Left lung (tissue), 10 donors: Measurements from ENCODE around the gene FAM98C. TPM values are rescaled to one million over a fixed set of nuclear protein-coding genes. Genes with fewer than 3 reads are reported as not detected.
A peak's percentile ranks its signal among the peaks of the same experiment; 100 is the strongest.

Experiments
- ATAC-seq: fragments of 200-7000 bp; cut with Tn5 transposase; one replicate; pipeline ENCODE4 v1.9.1; 2020; ENCODE audit warnings: moderate library complexity
- DNase-seq, 4 donors: peaks; one replicate each; pipeline ENCODE4 v3.0.0-alpha.2; 2013 to 2020
- H3K27ac ChIP-seq, 2 donors: fragments of 200-600 bp; sonication (generic) in 1 of 2; one replicate each; pipeline versions ENCODE4 v1.5.0 to v1.8.0; 2020 to 2021
- H3K27me3 ChIP-seq, 2 donors: fragments of 200-600 bp; sonication (generic) in 1 of 2; one replicate each; pipeline versions ENCODE4 v1.5.0 to v1.8.0; 2020 to 2021
- H3K36me3 ChIP-seq, 2 donors: fragments of 200-600 bp; sonication (generic) in 1 of 2; one replicate each; pipeline versions ENCODE4 v1.5.0 to v1.8.0; 2020 to 2021
- H3K4me1 ChIP-seq, 2 donors: fragments of 200-600 bp; one replicate each; pipeline ENCODE4 v1.8.0; 2021
- H3K4me3 ChIP-seq, 2 donors: fragments of 200-600 bp; sonication (generic) in 1 of 2; one replicate each; pipeline versions ENCODE4 v1.5.0 to v1.8.0; 2020 to 2021; ENCODE audit warnings: mild to moderate bottlenecking in 1 of 2
- H3K9me3 ChIP-seq, 2 donors: fragments of 200-600 bp; sonication (generic) in 1 of 2; one replicate each; pipeline versions ENCODE4 v1.5.0 to v1.8.0; 2020 to 2021
- intact Hi-C, 2 donors: fragments of 100-400 bp; cut with DNase I; formaldehyde crosslinking; loops; one replicate each; pipeline versions ENCODE4 v1.11.2 to v1.14.2; 2022
- polyA plus RNA-seq, 6 donors: library from polyadenylated mRNA; unstranded; fragments of 120-200 nt; gene quantifications; one replicate each; pipeline ENCODE4 v1.2.1, GENCODE V29; 2013; ENCODE audit not compliant: insufficient read length in 6 of 6
- total RNA-seq, 2 donors: library from RNA; stranded (reverse); fragmentation: NEBNext Ultra II Directional; extraction: Animal tissue kit (Norgen Biotek cat#: 25700); gene quantifications; one replicate each; pipeline ENCODE4 v1.2.1, GENCODE V29; 2021
- TF ChIP-seq, protein P1 (sequence below), 2 donors: fragments of 200-600 bp; sonication (generic) in 1 of 2; IDR thresholded peaks; one replicate each; pipeline versions ENCODE4 v1.5.0 to v1.8.0; 2021; ENCODE audit warnings: antibody characterized with exemption in 2 of 2
- donor health status: DM: no; HTN: yes; CAD: no.
- donor health status: DM: no; HTN: no; CAD: no.

FAM98C gene
- total and polyA plus RNA-seq, 8 donors, result 13.3 to 21.2 (median 18.0) TPM

DNA sequence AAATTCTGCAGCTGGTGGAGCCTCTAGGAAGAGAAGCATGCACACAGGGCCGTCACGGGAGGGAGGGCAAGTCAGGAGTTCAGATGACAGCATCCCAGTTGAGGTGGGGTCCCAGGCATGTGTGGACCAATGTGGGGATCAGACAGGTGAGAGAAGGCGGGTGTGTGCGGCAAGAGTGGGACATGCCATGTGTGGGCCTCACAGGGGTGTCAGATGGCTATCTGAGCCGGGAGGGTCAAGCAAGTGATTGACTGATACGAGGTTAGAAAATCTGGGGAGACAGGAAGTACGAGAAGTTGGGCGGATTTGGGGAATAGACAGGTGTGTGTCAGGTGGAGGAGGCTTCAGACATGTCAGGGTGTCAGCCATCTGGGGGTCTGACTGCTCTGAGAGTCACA lies 14.3 kb downstream of the FAM98C start:
- Histone ChIP-seq H3K4me1 (peaks cover 9 to 19% of the 10 kb centered on the region in 2 donors), H3K4me3 (no peak overlapping the region), H3K27ac (peak overlapping the region in 1 of 2 donors; percentile 83), H3K27me3 (peaks cover 0 to 8% of the 10 kb centered on the region in 2 donors), H3K36me3 (peaks cover 0 to 53% of the 10 kb centered on the region in 2 donors), H3K9me3 (no peaks in the 10 kb centered on the region)
- TF ChIP-seq, protein P1, sequence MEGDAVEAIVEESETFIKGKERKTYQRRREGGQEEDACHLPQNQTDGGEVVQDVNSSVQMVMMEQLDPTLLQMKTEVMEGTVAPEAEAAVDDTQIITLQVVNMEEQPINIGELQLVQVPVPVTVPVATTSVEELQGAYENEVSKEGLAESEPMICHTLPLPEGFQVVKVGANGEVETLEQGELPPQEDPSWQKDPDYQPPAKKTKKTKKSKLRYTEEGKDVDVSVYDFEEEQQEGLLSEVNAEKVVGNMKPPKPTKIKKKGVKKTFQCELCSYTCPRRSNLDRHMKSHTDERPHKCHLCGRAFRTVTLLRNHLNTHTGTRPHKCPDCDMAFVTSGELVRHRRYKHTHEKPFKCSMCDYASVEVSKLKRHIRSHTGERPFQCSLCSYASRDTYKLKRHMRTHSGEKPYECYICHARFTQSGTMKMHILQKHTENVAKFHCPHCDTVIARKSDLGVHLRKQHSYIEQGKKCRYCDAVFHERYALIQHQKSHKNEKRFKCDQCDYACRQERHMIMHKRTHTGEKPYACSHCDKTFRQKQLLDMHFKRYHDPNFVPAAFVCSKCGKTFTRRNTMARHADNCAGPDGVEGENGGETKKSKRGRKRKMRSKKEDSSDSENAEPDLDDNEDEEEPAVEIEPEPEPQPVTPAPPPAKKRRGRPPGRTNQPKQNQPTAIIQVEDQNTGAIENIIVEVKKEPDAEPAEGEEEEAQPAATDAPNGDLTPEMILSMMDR (IDR thresholded peaks at IDR 0.05), result no peak
- DNase-seq, result no peak
- intact Hi-C loops, result no loop called here
- ATAC-seq, result no peak

DNA sequence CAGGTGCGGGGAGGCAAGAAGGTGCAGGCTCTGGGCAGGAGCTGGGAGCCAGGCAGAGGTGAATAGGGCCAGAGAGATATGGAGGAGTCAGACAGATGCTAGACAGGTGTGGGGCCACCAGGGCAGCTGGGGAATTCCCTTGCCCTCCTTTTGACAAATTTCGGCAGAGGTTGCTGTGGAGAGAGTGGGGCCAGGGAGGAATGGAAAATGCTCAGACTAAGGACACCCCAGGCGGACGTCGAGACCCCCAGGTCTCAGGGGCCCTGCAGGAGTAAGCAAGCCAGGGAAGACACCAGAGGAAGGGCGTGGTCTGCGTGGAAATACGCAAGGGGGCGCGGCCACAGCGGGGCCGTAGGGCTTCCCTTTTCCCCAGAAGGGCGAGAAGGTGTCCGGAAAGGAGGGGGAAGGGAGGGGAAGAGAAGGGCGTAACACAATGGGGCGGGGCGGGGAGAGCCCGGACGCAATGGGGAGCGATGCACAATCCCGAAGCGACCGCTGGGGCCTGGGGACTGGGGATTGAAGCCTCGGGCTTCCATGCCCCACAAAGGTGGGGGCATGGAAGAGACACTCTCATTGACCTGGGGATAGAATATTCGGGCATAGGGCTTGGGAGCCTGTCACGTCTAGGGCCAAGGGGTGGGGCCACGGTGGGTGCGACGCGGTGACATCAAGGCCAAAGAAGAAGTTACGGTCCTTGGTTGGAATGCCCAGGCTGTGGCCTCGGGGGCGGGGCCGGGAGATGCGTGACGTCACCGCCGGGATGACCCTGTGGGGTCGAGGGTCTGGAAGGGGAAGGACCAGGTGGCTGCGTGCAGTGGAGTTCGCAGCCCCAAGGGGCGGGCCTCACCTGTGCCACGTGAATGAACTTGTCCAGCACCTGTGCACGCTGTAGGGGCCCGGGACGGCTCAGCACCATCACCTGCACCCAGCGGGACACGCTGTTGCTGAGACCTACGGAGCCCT lies 14.9 kb downstream of the FAM98C start:
- peak overlapping the region; percentile 14 to 42 for H3K4me3 ChIP-seq
- peak in 3 of 4 donors; percentile 48 to 96 (median 86) for DNase-seq
- ATAC-seq, result peak; percentile 92

DNA sequence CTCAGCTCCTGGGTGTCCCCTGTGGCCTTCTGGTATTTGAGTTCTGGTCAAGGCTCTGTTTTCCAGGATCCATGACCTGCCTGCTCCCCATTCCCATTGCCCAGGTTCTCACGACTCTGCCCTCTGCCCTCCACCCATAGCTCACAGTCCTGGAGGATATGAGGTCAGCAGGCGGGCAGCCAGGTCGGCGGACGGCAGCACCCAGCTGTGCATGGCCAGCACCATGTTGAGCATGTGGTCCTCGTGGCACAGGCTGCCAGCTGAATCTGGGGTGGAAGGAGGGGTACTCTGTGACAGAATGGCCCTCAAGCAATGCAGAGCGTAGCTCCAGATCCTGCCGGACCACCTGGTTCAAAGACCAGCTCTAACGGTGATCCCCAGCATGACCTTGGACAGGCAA lies 18.0 kb downstream of the FAM98C start:
- no peaks in the 10 kb centered on the region for H3K9me3 ChIP-seq
- H3K27ac ChIP-seq, result no peak overlapping the region
- H3K4me3 ChIP-seq, result no peak overlapping the region
- H3K36me3 ChIP-seq, result peaks cover 0 to 24% of the 10 kb centered on the region in 2 donors
- no peak for ATAC-seq
- peaks cover 9 to 29% of the 10 kb centered on the region in 2 donors for H3K4me1 ChIP-seq
- no peak for DNase-seq
- intact Hi-C loops, result no loop called here
- H3K27me3 ChIP-seq, result peaks cover 0 to 19% of the 10 kb centered on the region in 2 donors
- TF ChIP-seq, protein P1 (IDR thresholded peaks at IDR 0.05), result no peak

More for the DNA sequence above, 14.9 kb downstream of the FAM98C start:
- TF ChIP-seq, protein P1 (IDR thresholded peaks at IDR 0.05), result no peak
- Histone ChIP-seq H3K9me3 (no peaks in the 10 kb centered on the region), H3K4me1 (peaks cover 9 to 19% of the 10 kb centered on the region in 2 donors), H3K27ac (peak overlapping the region in 1 of 2 donors; percentile 83), H3K36me3 (peaks cover 0 to 48% of the 10 kb centered on the region in 2 donors), H3K27me3 (peaks cover 0 to 8% of the 10 kb centered on the region in 2 donors)
- intact Hi-C loops, result no loop called here

DNA sequence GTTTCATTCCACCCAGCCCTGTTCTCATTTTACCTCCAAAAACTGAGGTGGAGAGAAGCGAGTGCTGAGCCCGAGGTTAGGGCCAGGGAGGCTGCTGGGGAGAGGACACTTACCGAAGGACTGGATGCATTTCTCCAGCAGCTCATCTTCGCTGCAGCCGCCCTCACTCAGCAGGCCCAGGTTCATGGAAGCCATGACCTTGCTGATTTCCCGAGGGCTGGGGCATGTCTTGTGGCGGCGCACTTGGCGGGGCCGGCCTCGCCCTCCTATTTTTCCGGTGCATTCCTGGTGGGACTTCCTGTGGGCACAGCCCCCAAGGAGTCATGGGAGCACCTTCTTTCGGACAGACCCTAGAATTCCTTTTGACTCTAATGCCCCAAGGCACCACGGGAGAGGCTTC lies 19.0 kb downstream of the FAM98C start:
- Histone ChIP-seq H3K4me1 (peaks cover 9 to 36% of the 10 kb centered on the region in 2 donors), H3K4me3 (no peak overlapping the region), H3K27ac (no peak overlapping the region), H3K27me3 (peaks cover 0 to 23% of the 10 kb centered on the region in 2 donors), H3K9me3 (no peaks in the 10 kb centered on the region), H3K36me3 (peaks cover 0 to 24% of the 10 kb centered on the region in 2 donors)
- ATAC-seq (no peak), DNase-seq (no peak)
- TF ChIP-seq, protein P1 (IDR thresholded peaks at IDR 0.05), result no peak
- intact Hi-C loops, result no loop called here

DNA sequence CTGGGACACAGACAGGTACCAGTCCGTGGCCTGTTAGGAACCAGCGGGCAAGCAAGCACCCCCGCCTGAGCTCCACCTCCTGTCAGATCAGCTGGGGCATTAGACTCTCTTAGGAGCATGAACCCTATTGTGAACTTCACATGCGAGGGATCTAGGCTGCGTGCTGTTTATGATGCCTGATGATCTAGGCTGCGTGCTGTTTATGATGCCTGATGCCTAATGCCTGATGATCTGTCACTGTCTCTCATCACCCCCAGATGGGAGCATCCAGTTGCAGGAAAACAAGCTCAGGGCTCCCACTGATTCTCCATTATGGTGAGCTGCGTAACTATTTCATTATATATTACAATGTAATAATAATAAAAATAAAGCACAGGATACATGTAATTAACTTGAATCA lies 19.5 kb downstream of the FAM98C start:
- peaks cover 8 to 30% of the 10 kb centered on the region in 2 donors for H3K4me1 ChIP-seq
- peaks cover 0 to 23% of the 10 kb centered on the region in 2 donors for H3K27me3 ChIP-seq
- no peak overlapping the region for H3K4me3 ChIP-seq
- intact Hi-C loops, result no loop called here
- H3K36me3 ChIP-seq, result peaks cover 0 to 24% of the 10 kb centered on the region in 2 donors
- TF ChIP-seq, protein P1 (IDR thresholded peaks at IDR 0.05), result no peak
- no peak for ATAC-seq
- DNase-seq, result no peak
- no peak overlapping the region for H3K27ac ChIP-seq
- no peaks in the 10 kb centered on the region for H3K9me3 ChIP-seq
